Calu3 (cell line): ENCODE results near the gene TEKT3. TPM values are rescaled to one million over a fixed set of nuclear protein-coding genes. Genes with fewer than 3 reads are reported as not detected.

Experiments used
- BruUV-seq: library from RNA; stranded (reverse); fragments of 400-500 nt; replicated peaks from 2 replicates; lab custom pipeline; 2021; lab: Mats Ljungman, UMichigan
- CTCF ChIA-PET: fragments of 300-600 bp; sonication (Branson Sonifier 250); formaldehyde crosslinking; loops from one replicate; lab custom pipeline; 2022; ENCODE audit warnings: antibody characterized with exemption; lab: Charles Lee
- DNase-seq: peaks from one replicate; pipeline ENCODE4 v3.0.0; 2022
- H3K27ac Mint-ChIP-seq: one replicate; pipeline ENCODE4 v1.8.0; 2022; ENCODE audit warnings: mixed read lengths; ENCODE audit not compliant: unreplicated experiment
- H3K27me3 Mint-ChIP-seq: one replicate; pipeline ENCODE4 v1.8.0; 2022; ENCODE audit warnings: mixed read lengths; ENCODE audit not compliant: unreplicated experiment
- H3K36me3 Mint-ChIP-seq: one replicate; pipeline ENCODE4 v1.8.0; 2022; ENCODE audit warnings: mild to moderate bottlenecking, moderate library complexity, mixed read lengths; ENCODE audit not compliant: insufficient read depth, unreplicated experiment
- H3K4me1 Mint-ChIP-seq: one replicate; pipeline ENCODE4 v1.8.0; 2022; ENCODE audit warnings: mild to moderate bottlenecking, low read depth, mixed read lengths; ENCODE audit not compliant: unreplicated experiment
- H3K4me3 Mint-ChIP-seq: one replicate; pipeline ENCODE4 v1.8.0; 2022; ENCODE audit warnings: mild to moderate bottlenecking, low read depth, moderate library complexity, mixed read lengths; ENCODE audit not compliant: unreplicated experiment
- H3K9me3 Mint-ChIP-seq: one replicate; pipeline ENCODE4 v1.8.0; 2022; ENCODE audit warnings: low read depth, mixed read lengths; ENCODE audit not compliant: unreplicated experiment
- intact Hi-C: fragments of 100-400 bp; cut with micrococcal nuclease; formaldehyde crosslinking; loops from one replicate; pipeline ENCODE4 v1.10.0; 2022; ENCODE audit not compliant: unreplicated experiment
- total RNA-seq: library from RNA; stranded (reverse); gene quantifications from 2 replicates; pipeline ENCODE4 v1.2.3, GENCODE V29; 2022
- TF ChIP-seq, protein P1 (sequence below): fragments of 200-600 bp; IDR thresholded peaks from one replicate; pipeline ENCODE4 v1.8.0; 2022; ENCODE audit warnings: antibody characterized with exemption; ENCODE audit not compliant: unreplicated experiment

The TEKT3 gene
- total RNA-seq, 1 experiment from 2014 or later, result not detected

DNA sequence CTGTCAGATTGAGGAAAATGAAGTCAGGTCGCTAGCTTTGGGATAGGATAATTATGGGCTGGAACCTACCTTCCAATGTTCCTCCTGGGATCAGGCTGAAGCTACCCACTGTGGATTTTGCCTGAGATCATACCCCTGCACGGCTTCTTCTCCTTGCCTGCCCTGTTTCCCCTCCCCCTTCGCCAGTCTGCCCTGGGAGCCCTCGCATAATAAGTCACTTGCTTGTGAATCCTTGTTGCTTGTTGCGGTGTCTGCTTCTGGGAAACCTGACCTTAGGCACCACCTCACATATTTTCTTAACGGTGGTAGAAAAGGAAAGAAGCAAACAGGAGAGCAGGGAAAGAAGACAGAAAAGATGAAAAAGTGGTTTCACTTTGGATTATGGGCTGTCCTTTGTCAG is 63.0 kb downstream of the TEKT3 start:
- no peaks in the 10 kb centered on the region for H3K4me1 Mint-ChIP-seq
- H3K27ac Mint-ChIP-seq, result no peak overlapping the region
- CTCF ChIA-PET, result no interaction called here
- BruUV-seq, result no TSS peak
- H3K36me3 Mint-ChIP-seq, result no peaks in the 10 kb centered on the region
- intact Hi-C loops, result no loop called here
- TF ChIP-seq, protein P1, sequence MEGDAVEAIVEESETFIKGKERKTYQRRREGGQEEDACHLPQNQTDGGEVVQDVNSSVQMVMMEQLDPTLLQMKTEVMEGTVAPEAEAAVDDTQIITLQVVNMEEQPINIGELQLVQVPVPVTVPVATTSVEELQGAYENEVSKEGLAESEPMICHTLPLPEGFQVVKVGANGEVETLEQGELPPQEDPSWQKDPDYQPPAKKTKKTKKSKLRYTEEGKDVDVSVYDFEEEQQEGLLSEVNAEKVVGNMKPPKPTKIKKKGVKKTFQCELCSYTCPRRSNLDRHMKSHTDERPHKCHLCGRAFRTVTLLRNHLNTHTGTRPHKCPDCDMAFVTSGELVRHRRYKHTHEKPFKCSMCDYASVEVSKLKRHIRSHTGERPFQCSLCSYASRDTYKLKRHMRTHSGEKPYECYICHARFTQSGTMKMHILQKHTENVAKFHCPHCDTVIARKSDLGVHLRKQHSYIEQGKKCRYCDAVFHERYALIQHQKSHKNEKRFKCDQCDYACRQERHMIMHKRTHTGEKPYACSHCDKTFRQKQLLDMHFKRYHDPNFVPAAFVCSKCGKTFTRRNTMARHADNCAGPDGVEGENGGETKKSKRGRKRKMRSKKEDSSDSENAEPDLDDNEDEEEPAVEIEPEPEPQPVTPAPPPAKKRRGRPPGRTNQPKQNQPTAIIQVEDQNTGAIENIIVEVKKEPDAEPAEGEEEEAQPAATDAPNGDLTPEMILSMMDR, result no peak
- no peak for DNase-seq
- H3K4me3 Mint-ChIP-seq, result no peak overlapping the region
- peaks cover 2% of the 10 kb centered on the region for H3K9me3 Mint-ChIP-seq
- peaks cover 7% of the 10 kb centered on the region for H3K27me3 Mint-ChIP-seq

DNA sequence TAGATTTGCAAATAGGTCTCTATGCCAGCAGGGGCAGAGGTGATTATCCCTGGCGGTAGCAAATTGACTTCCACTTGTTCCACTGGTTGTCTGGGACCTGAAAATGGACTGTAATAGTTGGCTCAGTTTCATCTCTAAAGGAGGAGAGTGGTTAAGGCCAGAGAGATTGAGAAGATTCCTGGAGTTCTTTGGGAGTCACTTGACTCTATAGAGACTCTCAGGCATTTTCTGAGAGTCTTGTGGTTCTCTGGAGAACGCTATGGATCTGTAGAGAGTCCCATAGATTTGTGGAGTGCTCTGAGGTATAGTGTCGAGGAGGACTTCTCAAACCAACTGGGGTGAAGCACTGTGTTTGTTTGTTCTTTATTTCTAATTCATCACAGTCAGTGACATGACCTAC is 67.4 kb downstream of the TEKT3 start:
- no peak overlapping the region for H3K27ac Mint-ChIP-seq
- no TSS peak for BruUV-seq

DNA sequence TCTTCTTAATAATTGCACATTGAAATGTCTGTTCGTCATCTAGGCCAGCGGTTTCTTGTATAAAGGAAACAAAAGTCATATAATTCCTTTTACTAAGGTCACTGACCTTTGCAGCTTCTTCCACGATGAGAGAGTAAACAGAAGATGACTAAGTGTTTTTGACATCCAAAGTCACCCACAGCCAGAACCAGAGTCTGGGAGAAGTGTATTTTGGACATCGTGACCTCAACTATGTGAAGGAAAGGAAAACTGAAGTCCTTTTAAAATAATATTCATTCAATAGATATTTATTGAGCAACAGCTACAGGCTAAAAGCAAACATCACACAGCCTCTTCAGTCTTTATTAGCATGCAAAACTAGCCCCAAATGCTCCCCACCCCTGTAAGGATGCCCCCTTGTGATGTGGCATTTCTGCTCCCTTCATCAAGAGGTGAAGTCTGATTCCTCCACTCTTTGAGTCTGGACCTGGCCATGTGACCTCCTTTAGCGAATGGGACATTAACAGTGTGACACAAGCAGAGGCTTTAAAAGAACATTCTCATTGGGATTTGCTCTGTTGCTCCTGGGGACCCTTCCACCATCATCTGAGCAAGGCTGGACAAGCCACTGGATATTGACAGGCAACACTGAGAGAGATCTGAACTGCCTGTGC is 68.1 kb downstream of the TEKT3 start:
- CTCF ChIA-PET, result no interaction called here
- TF ChIP-seq, protein P1, result no peak
- intact Hi-C loops, result no loop called here
- no peak overlapping the region for H3K27ac Mint-ChIP-seq
- H3K4me1 Mint-ChIP-seq, result no peaks in the 10 kb centered on the region
- BruUV-seq, result no TSS peak
- H3K9me3 Mint-ChIP-seq, result peaks cover 2% of the 10 kb centered on the region
- H3K4me3 Mint-ChIP-seq, result no peak overlapping the region
- peaks cover 12% of the 10 kb centered on the region for H3K27me3 Mint-ChIP-seq
- DNase-seq, result no peak
- no peaks in the 10 kb centered on the region for H3K36me3 Mint-ChIP-seq

More for the DNA sequence above, 67.4 kb downstream of the TEKT3 start:
- Mint-ChIP-seq H3K4me1 (no peaks in the 10 kb centered on the region), H3K4me3 (no peak overlapping the region), H3K27me3 (peaks cover 5% of the 10 kb centered on the region), H3K36me3 (no peaks in the 10 kb centered on the region), H3K9me3 (peaks cover 2% of the 10 kb centered on the region)
- no peak for DNase-seq
- CTCF ChIA-PET, result no interaction called here
- TF ChIP-seq, protein P1, result no peak
- intact Hi-C loops, result no loop called here

DNA sequence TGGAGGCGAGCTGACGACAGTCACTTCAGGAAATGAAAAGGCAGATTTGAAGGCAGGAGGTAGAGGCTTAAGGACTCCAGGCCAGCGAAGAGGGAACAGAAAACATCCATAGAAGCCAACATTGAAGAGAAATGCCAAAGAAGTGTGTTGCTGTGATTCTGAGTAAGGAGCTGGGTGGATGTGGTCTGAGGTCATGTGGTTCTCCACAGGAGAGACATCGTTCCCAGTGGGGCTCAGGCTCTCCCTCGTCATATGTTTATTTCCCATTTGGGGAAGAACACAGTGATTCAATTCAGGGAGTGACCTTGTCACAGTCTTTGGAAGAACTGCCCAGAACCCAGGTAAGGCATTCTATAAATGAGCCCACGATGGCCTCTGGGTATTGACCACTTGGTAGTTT is 69.7 kb downstream of the TEKT3 start:
- peaks cover 2% of the 10 kb centered on the region for H3K9me3 Mint-ChIP-seq
- no peaks in the 10 kb centered on the region for H3K36me3 Mint-ChIP-seq
- no peak overlapping the region for H3K27ac Mint-ChIP-seq
- DNase-seq, result no peak
- CTCF ChIA-PET, result no interaction called here
- intact Hi-C loops, result no loop called here
- no TSS peak for BruUV-seq
- H3K4me3 Mint-ChIP-seq, result no peak overlapping the region
- no peaks in the 10 kb centered on the region for H3K4me1 Mint-ChIP-seq
- TF ChIP-seq, protein P1, result no peak
- H3K27me3 Mint-ChIP-seq, result peaks cover 28% of the 10 kb centered on the region
